Endothelial cell of umbilical vein (primary cell): ENCODE results near the gene RECK. TPM values are rescaled to one million over a fixed set of nuclear protein-coding genes. Genes with fewer than 3 reads are reported as not detected.

Source experiments
- BruUV-seq: library from RNA; stranded (reverse); fragments of 400-500 nt; replicated peaks from 2 replicates; lab custom pipeline; 2021; lab: Mats Ljungman, UMichigan
- CTCF ChIA-PET: fragments of 300-600, 350-600 bp; sonication (Branson Sonifier 250); formaldehyde crosslinking; loops from one replicate; lab custom pipeline; 2021; ENCODE audit warnings: antibody characterized with exemption, inconsistent platforms; lab: Charles Lee
- POLR2A ChIA-PET: fragments of 300-600, 350-600 bp; sonication (Branson Sonifier 250); formaldehyde crosslinking; loops from one replicate; lab custom pipeline; 2021; ENCODE audit warnings: antibody characterized with exemption, inconsistent platforms; lab: Charles Lee
- DNase-seq: peaks from one replicate; pipeline ENCODE4 v3.0.0-alpha.2; 2011; ENCODE audit warnings: low read depth, low spot score
- FAIRE-seq: peaks from 2 replicates; lab custom pipeline; 2011; peaks lifted over from hg19 to GRCh38; lab: Jason Lieb, UNC
- H2AFZ ChIP-seq: 2 replicates; pipeline ENCODE4 v1.6.0; 2012; ENCODE audit warnings: low read depth, low read length, control low read depth, inconsistent platforms
- H3K27ac ChIP-seq: 2 replicates; pipeline ENCODE4 v1.5.1; 2011; ENCODE audit warnings: low read depth, mild to moderate bottlenecking, control low read depth, low read length, moderate library complexity; ENCODE audit not compliant: insufficient read depth
- H3K27me3 ChIP-seq, 2 experiments: 2 replicates each; pipeline versions ENCODE4 v1.6.0 to v1.6.1; 2011; ENCODE audit warnings: low read length in 2 of 2, mixed read lengths in 1 of 2; ENCODE audit not compliant: control insufficient read depth in 2 of 2, insufficient read depth in 2 of 2
- H3K36me3 ChIP-seq, 2 experiments: 2 replicates in 1 of 2; 3 replicates in 1 of 2; pipeline ENCODE4 v1.5.1; 2011; ENCODE audit warnings: low read length in 2 of 2, mild to moderate bottlenecking in 1 of 2, moderate library complexity in 1 of 2; ENCODE audit not compliant: control insufficient read depth in 2 of 2, insufficient read depth in 2 of 2; ENCODE audit errors: extremely low read depth in 1 of 2
- H3K4me1 ChIP-seq: 3 replicates; pipeline ENCODE4 v1.5.1; 2011; ENCODE audit warnings: mild to moderate bottlenecking, low read length; ENCODE audit not compliant: control insufficient read depth, insufficient read depth; ENCODE audit errors: extremely low read depth
- H3K4me2 ChIP-seq: 2 replicates; pipeline ENCODE4 v1.6.1; 2011; ENCODE audit warnings: low read length, control low read depth, mixed read lengths; ENCODE audit not compliant: insufficient read depth
- H3K4me3 ChIP-seq, 3 experiments: fragments of 200-600 bp in 1 of 3; sonication (generic), shearing (Covaris generic) in 1 of 3; replicated peaks in 1 of 3; 2 replicates each; pipeline ENCODE4 v1.5.1; 2011 to 2016; ENCODE audit warnings: control low read depth in 3 of 3, low read length in 3 of 3, mild to moderate bottlenecking in 2 of 3, inconsistent platforms in 1 of 3, low read depth in 1 of 3, moderate library complexity in 1 of 3; ENCODE audit not compliant: insufficient read depth in 1 of 3
- H3K79me2 ChIP-seq: 2 replicates; pipeline ENCODE4 v1.6.0; 2012; ENCODE audit warnings: low read length, inconsistent platforms; ENCODE audit not compliant: control insufficient read depth, insufficient read depth
- H3K9ac ChIP-seq: replicated peaks from 2 replicates; pipeline ENCODE3; 2011; ENCODE audit warnings: low read length, control low read depth; ENCODE audit not compliant: insufficient read depth; ENCODE audit errors: extremely low read depth
- H3K9me1 ChIP-seq: replicated peaks from 3 replicates; pipeline ENCODE4 v1.6.0; 2011; ENCODE audit warnings: mild to moderate bottlenecking, low read length; ENCODE audit not compliant: control insufficient read depth, insufficient read depth; ENCODE audit errors: extremely low read depth
- H3K9me3 ChIP-seq: replicated peaks from 2 replicates; pipeline ENCODE4 v1.5.1; 2012; ENCODE audit warnings: low read length, inconsistent platforms; ENCODE audit not compliant: control insufficient read depth, insufficient read depth
- H4K20me1 ChIP-seq: replicated peaks from 2 replicates; pipeline ENCODE3; 2011; ENCODE audit warnings: mild to moderate bottlenecking, low read length; ENCODE audit not compliant: control insufficient read depth, insufficient read depth; ENCODE audit errors: extremely low read depth
- CTCF ChIP-seq, 2 donors: IDR thresholded peaks; 1 replicate in 1 of 2; 2 replicates in 1 of 2; pipeline ENCODE4 v1.5.1; 2011; ENCODE audit warnings: low read length in 2 of 2, mild to moderate bottlenecking in 2 of 2, moderate library complexity in 2 of 2, control low read depth in 1 of 2, inconsistent platforms in 1 of 2, low read depth in 1 of 2; ENCODE audit not compliant: insufficient read depth in 1 of 2; ENCODE audit errors: extremely low read depth in 1 of 2
- EZH2 ChIP-seq: IDR thresholded peaks from 2 replicates; pipeline ENCODE4 v1.6.1; 2012; ENCODE audit warnings: borderline replicate concordance, low read depth, mild to moderate bottlenecking, moderate library complexity, low read length, inconsistent platforms; ENCODE audit not compliant: severe bottlenecking
- FOS ChIP-seq: IDR thresholded peaks from 2 replicates; pipeline ENCODE4 v1.6.1; 2011; ENCODE audit warnings: mild to moderate bottlenecking, low read length, moderate library complexity, borderline replicate concordance; ENCODE audit not compliant: insufficient read depth
- GATA2 ChIP-seq: IDR thresholded peaks from 2 replicates; pipeline ENCODE4 v1.7.0; 2011; ENCODE audit warnings: low read depth, mild to moderate bottlenecking, moderate library complexity, mixed read lengths, low read length; ENCODE audit not compliant: insufficient read length, insufficient read depth
- JUN ChIP-seq: IDR thresholded peaks from 2 replicates; pipeline ENCODE4 v1.6.1; 2011; ENCODE audit warnings: borderline replicate concordance, low read depth; ENCODE audit not compliant: insufficient read length, insufficient read depth
- MAX ChIP-seq: IDR thresholded peaks from 2 replicates; pipeline ENCODE4 v1.6.1; 2011; ENCODE audit not compliant: insufficient read depth, insufficient read length
- MYC ChIP-seq: IDR thresholded peaks from one replicate; pipeline ENCODE4 v1.6.1; 2011; ENCODE audit warnings: mild to moderate bottlenecking, low read depth, low read length
- POLR2A ChIP-seq: IDR thresholded peaks from 2 replicates; pipeline ENCODE4 v1.6.1; 2012; ENCODE audit warnings: low read depth, mild to moderate bottlenecking, control low read depth, low read length
- POLR2AphosphoS5 ChIP-seq: IDR thresholded peaks from 2 replicates; pipeline ENCODE4 v1.6.1; 2012; ENCODE audit warnings: low read depth, mild to moderate bottlenecking, control low read depth, low read length, moderate library complexity; ENCODE audit not compliant: insufficient read depth
- dilution Hi-C: fragments of 300-500 bp; cut with MboI; formaldehyde crosslinking; loops from one replicate; pipeline ENCODE4 v1.15.0; 2019; ENCODE audit warnings: low sequenced_read_pairs; ENCODE audit not compliant: extremely low pct_ligation_motif_present
- intact Hi-C: fragments of 100-400 bp; cut with micrococcal nuclease; formaldehyde crosslinking; loops from one replicate; pipeline ENCODE4 v1.10.0; 2022
- polyA plus RNA-seq, 4 experiments: library from polyadenylated mRNA; depleted of rRNA in 3 of 4; stranded (reverse) in 3 of 4; unstranded in 1 of 4; fragments of >200 nt; gene quantifications; 2 replicates each; pipeline versions ENCODE4 v1.2.1 to v1.2.3, GENCODE V29; 2011 to 2012; ENCODE audit warnings: missing spikeins in 1 of 4
- total RNA-seq: library from RNA; stranded (reverse); gene quantifications from 2 replicates; pipeline ENCODE4 v1.2.3, GENCODE V29; 2021

RECK gene
- total and polyA plus RNA-seq, 2 donors (not counting 3 experiments of a cell fraction or from before 2014, with no cell fraction given): 12.0 to 14.1 TPM

GRCh38 chr9:36120705-36121104 lies 84.0 kb downstream of the RECK start:
- Histone ChIP-seq H3K4me1 (no peaks in the 10 kb centered on the region), H3K27me3 (no peaks in the 10 kb centered on the region), H3K9me1 (no peaks in the 10 kb centered on the region), H3K4me3 (no peak overlapping the region), H3K4me2 (no peak overlapping the region), H2AFZ (no peak overlapping the region), H3K9ac (no peak overlapping the region), H3K79me2 (no peaks in the 10 kb centered on the region), H4K20me1 (no peaks in the 10 kb centered on the region), H3K36me3 (peaks cover 0 to 1% of the 10 kb centered on the region in 2 experiments), H3K9me3 (no peaks in the 10 kb centered on the region), H3K27ac (no peak overlapping the region)
- BruUV-seq: no TSS peak
- CTCF ChIA-PET: no interaction called here
- POLR2A ChIA-PET: no interaction called here
- intact Hi-C loops (no loop called here), dilution Hi-C loops (no loop called here)
- no peak for TF ChIP-seq MAX
- TF ChIP-seq GATA2: no peak
- no peak for TF ChIP-seq JUN
- no peak for TF ChIP-seq CTCF (IDR thresholded peaks at IDR 0.05; ENCODE audit: extremely low read depth in 1 of 2, insufficient read depth in 1 of 2, low read depth in 1 of 2, low read length in 2 of 2)
- TF ChIP-seq POLR2AphosphoS5: no peak
- no peak for TF ChIP-seq FOS
- no peak for TF ChIP-seq EZH2
- TF ChIP-seq POLR2A: no peak
- no peak for TF ChIP-seq MYC
- DNase-seq: no peak
- FAIRE-seq: no peak
